Right kidney (tissue), 9 donors: ENCODE results near the gene CXorf51B.
"Not testable (repeated sequence)": the region's sequence is repeated elsewhere in the genome, so short reads cannot be mapped to it uniquely, and the experiment has no call there.

Experiments used
- DNase-seq: peaks from one replicate; pipeline ENCODE4 v3.0.0-alpha.2; 2016
- long read RNA-seq, 8 donors: transcript quantifications; one replicate each; lab custom pipeline, GENCODE V29; 2026

CXorf51B gene
- long read RNA-seq, donor 1: 0 reads
- long read RNA-seq, donor 2: 0 reads
- long read RNA-seq, donor 3: 0 reads
- long read RNA-seq, donor 4: 0 reads
- long read RNA-seq, donor 5: 0 reads
- long read RNA-seq, donor 6: 0 reads
- long read RNA-seq, donor 7: 0 reads
- long read RNA-seq, donor 8: 0 reads

DNA sequence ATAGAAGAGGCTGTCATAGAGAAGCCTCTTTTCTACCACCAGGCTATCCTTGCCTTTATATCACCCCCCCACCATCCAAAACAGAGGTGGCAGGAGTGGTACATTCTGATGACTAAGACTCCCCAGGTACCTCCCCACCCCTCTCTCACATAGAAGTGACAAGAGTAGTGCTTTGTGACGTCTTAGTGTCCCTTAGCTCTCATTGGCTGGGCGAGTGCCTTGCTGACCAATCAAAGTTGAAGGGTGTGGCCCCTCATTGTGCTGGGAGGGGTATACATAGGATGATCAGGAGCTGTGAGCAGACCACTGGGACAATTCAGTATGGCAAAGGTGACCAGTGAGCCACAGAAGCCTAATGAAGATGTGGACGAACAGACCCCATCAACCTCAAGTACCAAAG is at the start of gene CXorf51B:
CXorf51B (plus strand) TSS at position 301 of the 400 bp plus-strand sequence; CDS start at position 322, 21 bp downstream.
- DNase-seq: not testable (repeated sequence)

DNA sequence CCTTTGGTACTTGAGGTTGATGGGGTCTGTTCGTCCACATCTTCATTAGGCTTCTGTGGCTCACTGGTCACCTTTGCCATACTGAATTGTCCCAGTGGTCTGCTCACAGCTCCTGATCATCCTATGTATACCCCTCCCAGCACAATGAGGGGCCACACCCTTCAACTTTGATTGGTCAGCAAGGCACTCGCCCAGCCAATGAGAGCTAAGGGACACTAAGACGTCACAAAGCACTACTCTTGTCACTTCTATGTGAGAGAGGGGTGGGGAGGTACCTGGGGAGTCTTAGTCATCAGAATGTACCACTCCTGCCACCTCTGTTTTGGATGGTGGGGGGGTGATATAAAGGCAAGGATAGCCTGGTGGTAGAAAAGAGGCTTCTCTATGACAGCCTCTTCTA is 5.1 kb downstream of the CXorf51B start, which contains the start of gene CXorf51A:
CXorf51A (minus strand) TSS at position 101 of the 400 bp plus-strand sequence; CDS start at position 80, 21 bp downstream.
- not testable (repeated sequence) for DNase-seq

DNA sequence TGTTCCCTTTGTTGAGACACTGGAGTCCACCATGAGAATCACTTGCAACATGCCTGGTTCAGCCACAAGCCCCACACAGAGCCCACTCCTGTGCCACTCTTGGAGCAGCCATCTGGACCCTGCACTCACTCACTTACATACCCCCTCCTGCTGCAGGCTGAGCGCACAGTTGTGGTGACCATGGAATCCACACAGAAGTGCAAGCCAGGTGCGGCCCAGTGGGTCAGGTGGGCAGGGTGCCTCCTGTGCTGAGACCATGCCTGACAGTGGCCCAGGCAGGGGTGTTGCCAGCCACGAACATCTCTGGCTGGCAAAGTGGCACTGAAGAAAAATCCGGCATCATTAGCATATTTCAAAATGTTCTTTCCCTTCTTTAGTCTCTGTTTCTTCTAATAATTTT is 22.4 kb downstream of the CXorf51B start:
- DNase-seq: no peak

DNA sequence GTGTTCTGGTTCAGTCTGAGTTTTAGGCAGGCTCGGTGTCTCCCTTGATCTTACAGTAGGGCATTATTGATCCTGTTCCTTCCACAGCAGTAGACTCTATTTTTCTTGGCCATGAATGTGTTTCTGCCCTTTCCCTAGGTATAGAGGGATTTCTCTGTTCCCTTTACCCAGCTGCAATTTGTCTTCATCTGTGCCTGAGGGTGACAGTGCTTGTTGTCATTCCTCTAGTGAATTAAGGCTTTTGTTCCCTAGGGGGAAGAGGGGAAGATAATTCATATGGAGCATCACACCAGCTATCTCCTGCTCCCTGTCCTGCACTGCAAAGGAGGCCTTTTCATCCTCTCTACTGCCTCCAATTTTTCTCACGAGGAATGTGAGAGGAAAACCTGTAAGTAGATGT is 44.7 kb downstream of the CXorf51B start:
- DNase-seq: no peak
